OCI-LY1 (cell line): ENCODE measurements around the gene KRTAP10-10.
"Not testable (repeated sequence)": the region's sequence is repeated elsewhere in the genome, so short reads cannot be mapped to it uniquely, and the experiment has no call there.

ENCODE experiments used
- H2AFZ ChIP-seq: fragments of 200-600 bp; sonication (generic), shearing (Covaris generic); 2 replicates; pipeline ENCODE4 v1.6.0; 2014; ENCODE audit warnings: antibody characterized with exemption, mild to moderate bottlenecking, low read length
- H3F3A ChIP-seq: fragments of 200-600 bp; sonication (generic), shearing (Covaris generic); 2 replicates; pipeline ENCODE4 v1.6.0; 2014; ENCODE audit warnings: mild to moderate bottlenecking, antibody characterized with exemption, low read length, moderate library complexity; ENCODE audit not compliant: insufficient read depth
- H3K27ac ChIP-seq: fragments of 200-600 bp; sonication (generic); 2 replicates; pipeline ENCODE4 v1.5.1; 2014; ENCODE audit warnings: low read length, mixed run types, mild to moderate bottlenecking, low read depth; ENCODE audit not compliant: poor library complexity, severe bottlenecking
- H3K27me3 ChIP-seq: fragments of 200-600 bp; sonication (generic); 2 replicates; pipeline ENCODE4 v1.6.0; 2014; ENCODE audit warnings: antibody characterized with exemption, mild to moderate bottlenecking, low read length, moderate library complexity; ENCODE audit not compliant: insufficient read depth
- H3K36me3 ChIP-seq: fragments of 200-600 bp; sonication (generic); 2 replicates; pipeline ENCODE4 v1.6.1; 2014; ENCODE audit warnings: mild to moderate bottlenecking, antibody characterized with exemption, low read length, moderate library complexity, mixed read lengths; ENCODE audit not compliant: insufficient read depth
- H3K4me1 ChIP-seq: fragments of 200-600 bp; sonication (generic); 2 replicates; pipeline ENCODE4 v1.5.1; 2014; ENCODE audit warnings: mild to moderate bottlenecking, low read length, moderate library complexity; ENCODE audit not compliant: insufficient read depth, severe bottlenecking
- H3K4me2 ChIP-seq: fragments of 200-600 bp; sonication (generic), shearing (Covaris generic); 2 replicates; pipeline ENCODE4 v1.6.1; 2014; ENCODE audit warnings: low read length
- H3K4me3 ChIP-seq: fragments of 200-600 bp; sonication (generic); 2 replicates; pipeline ENCODE4 v1.5.1; 2014; ENCODE audit warnings: low read length, low read depth, mild to moderate bottlenecking, mixed read lengths; ENCODE audit not compliant: poor library complexity, severe bottlenecking
- H3K79me2 ChIP-seq: fragments of 200-600 bp; shearing (Covaris generic); 2 replicates; pipeline ENCODE4 v1.6.1; 2016; ENCODE audit warnings: mixed run types, low read length, mixed read lengths; ENCODE audit not compliant: insufficient read depth
- H3K9ac ChIP-seq: fragments of 200-600 bp; sonication (generic), shearing (Covaris generic); 2 replicates; pipeline ENCODE4 v1.6.1; 2014; ENCODE audit warnings: mild to moderate bottlenecking, low read length, mixed read lengths
- H3K9me2 ChIP-seq: fragments of 200-600 bp; sonication (generic), shearing (Covaris generic); 2 replicates; pipeline ENCODE4 v1.6.1; 2014; ENCODE audit warnings: low read depth, mild to moderate bottlenecking, low read length, mixed read lengths
- H3K9me3 ChIP-seq: fragments of 200-600 bp; shearing (Covaris generic); 2 replicates; pipeline ENCODE4 v1.6.1; 2014; ENCODE audit warnings: low read length, mixed read lengths
- H4K20me1 ChIP-seq: fragments of 200-600 bp; sonication (generic), shearing (Covaris generic); 2 replicates; pipeline ENCODE4 v1.6.0; 2016; ENCODE audit warnings: mild to moderate bottlenecking, low read length; ENCODE audit not compliant: insufficient read depth
- EZH2 ChIP-seq: fragments of 200-600 bp; sonication (generic), shearing (Covaris generic); IDR thresholded peaks from 2 replicates; pipeline ENCODE4 v1.8.0; 2017; ENCODE audit warnings: borderline replicate concordance, mixed run types, mild to moderate bottlenecking, antibody characterized with exemption, low read length, moderate library complexity, mixed read lengths
- TF ChIP-seq, protein P1 (sequence below): fragments of 200-600 bp; sonication (generic), shearing (Covaris generic); IDR thresholded peaks from 2 replicates; pipeline ENCODE4 v1.5.1; 2017; ENCODE audit warnings: mild to moderate bottlenecking, antibody characterized with exemption, low read length, moderate library complexity, mixed read lengths

Gene KRTAP10-10

DNA sequence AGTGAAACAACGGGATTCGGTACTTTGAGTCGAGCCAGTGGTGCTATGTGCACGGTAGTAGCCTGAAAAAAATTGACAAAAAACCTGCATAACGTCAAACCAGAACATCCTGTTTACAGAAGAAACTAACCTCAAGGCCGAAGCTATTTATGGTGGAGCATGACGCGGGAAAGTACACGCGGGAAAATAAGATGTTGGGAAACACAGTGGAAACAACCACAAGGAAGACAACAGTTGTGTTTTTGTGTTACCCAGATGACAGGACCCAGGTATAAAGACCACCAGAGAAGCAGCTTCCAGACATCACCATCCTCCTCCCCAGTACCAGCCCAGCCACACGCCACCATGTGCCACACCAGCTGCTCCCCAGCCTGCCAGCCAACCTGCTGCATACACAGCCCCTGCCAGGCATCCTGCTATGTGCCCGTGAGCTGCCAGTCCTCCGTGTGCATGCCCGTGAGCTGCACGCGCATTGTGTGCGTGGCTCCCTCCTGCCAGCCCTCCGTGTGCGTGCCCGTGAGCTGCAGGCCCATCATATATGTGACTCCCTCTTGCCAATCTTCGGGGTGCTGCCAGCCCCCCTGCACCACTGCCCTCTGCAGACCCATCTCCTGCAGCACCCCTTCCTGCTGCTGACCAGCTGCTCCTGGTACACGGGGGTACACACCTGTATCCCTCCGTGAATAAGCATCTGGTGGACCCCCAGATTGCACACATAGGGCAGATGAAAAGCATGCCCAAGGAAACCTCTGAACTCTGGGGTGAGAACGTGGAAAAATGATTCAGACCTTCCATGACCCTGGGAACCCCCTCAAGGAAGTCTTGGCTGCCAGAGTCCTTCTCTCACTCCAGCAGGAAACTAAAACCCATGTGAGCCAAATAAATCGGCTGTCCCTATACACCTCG lies 20.7 kb downstream of the KRTAP10-10 start, which contains the start of gene KRTAP12-3:
Gene KRTAP12-3 (plus strand): TSS at position 298 of the 906 bp plus-strand sequence. CDS start 48 bp downstream, at position 346.
- Histone ChIP-seq H4K20me1 (no peaks in the 10 kb centered on the region), H3K9me2 (no peaks in the 10 kb centered on the region), H3F3A (no peaks in the 10 kb centered on the region), H3K4me2 (no peak within 1 kb of the TSS), H3K27me3 (peaks cover 12% of the 10 kb centered on the region; the same call in 1 of the 2 replicates), H3K79me2 (no peaks in the 10 kb centered on the region), H3K36me3 (no peaks in the 10 kb centered on the region; the same call in 1 of the 2 replicates), H3K27ac (no peak within 1 kb of the TSS), H3K4me3 (no peak within 1 kb of the TSS), H3K4me1 (no peaks in the 10 kb centered on the region), H3K9me3 (0 out of 2 replicates have a peak, but pooled peaks cover 2% of the 10 kb centered on the region), H2AFZ (no peak within 1 kb of the TSS), H3K9ac (no peak within 1 kb of the TSS)
- TF ChIP-seq, protein P1, sequence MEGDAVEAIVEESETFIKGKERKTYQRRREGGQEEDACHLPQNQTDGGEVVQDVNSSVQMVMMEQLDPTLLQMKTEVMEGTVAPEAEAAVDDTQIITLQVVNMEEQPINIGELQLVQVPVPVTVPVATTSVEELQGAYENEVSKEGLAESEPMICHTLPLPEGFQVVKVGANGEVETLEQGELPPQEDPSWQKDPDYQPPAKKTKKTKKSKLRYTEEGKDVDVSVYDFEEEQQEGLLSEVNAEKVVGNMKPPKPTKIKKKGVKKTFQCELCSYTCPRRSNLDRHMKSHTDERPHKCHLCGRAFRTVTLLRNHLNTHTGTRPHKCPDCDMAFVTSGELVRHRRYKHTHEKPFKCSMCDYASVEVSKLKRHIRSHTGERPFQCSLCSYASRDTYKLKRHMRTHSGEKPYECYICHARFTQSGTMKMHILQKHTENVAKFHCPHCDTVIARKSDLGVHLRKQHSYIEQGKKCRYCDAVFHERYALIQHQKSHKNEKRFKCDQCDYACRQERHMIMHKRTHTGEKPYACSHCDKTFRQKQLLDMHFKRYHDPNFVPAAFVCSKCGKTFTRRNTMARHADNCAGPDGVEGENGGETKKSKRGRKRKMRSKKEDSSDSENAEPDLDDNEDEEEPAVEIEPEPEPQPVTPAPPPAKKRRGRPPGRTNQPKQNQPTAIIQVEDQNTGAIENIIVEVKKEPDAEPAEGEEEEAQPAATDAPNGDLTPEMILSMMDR, result no peak
- TF ChIP-seq EZH2, result no peak

DNA sequence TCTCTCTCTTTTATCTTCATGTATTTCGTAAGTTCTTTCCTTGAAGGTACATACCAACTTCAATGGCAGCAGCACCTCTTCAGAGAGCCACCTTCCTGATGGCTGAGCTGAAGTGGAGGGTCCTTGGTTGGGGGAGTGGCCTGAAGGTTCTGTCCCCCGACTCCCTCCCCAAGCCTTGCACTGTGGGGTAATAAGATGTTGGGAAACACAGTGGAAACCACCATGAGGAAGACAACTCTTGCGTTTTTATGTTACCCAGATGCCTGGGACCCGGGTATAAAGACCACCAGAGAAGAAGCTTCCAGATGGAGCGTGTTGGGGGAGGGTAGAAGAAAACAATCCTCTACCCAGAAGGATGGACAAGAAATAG lies 21.4 kb downstream of the KRTAP10-10 start:
- Histone ChIP-seq H3K4me2 (no peak overlapping the region), H3F3A (no peaks in the 10 kb centered on the region), H2AFZ (no peak overlapping the region), H3K27me3 (peaks cover 12% of the 10 kb centered on the region; the same call in 1 of the 2 replicates), H3K4me3 (no peak overlapping the region), H3K9me3 (0 out of 2 replicates have a peak, but pooled peaks cover 2% of the 10 kb centered on the region), H3K27ac (no peak overlapping the region), H3K36me3 (no peaks in the 10 kb centered on the region), H3K79me2 (no peaks in the 10 kb centered on the region), H4K20me1 (no peaks in the 10 kb centered on the region), H3K4me1 (no peaks in the 10 kb centered on the region), H3K9me2 (no peaks in the 10 kb centered on the region), H3K9ac (no peak overlapping the region)
- TF ChIP-seq, protein P1, result no peak
- no peak for TF ChIP-seq EZH2

DNA sequence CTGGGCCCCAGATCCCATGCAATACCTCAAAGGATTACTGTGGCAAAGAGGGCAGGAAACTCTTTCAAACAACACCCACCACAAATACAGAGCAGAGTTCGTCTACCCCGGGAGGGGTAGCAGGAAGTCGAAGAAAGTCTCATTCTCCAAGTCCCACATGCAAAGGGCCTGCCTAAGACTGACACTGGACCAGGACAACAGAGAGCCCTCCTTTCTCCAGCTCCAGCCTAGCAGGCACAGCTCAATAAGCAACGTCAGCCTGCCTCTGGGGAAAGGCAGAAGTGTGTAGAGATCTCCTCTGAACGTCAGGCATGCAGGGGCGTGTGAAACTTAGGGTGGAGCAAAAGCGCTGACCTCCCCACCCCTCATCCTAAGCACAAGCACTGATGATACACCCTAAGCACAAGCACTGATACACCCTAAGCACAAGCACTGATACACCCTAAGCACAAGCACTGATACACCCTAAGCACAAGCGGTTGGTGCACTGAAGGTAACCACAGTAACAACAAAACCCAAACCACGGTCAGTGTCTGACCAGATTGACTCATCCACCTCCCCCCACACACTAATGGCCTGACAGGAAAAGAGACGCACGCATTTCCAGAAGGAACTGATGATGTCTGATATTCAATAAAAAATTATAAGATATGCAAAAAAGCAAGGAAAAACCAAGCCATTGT lies 21.9 kb downstream of the KRTAP10-10 start:
- Histone ChIP-seq H3K4me3 (no peak overlapping the region), H3K9ac (no peak overlapping the region), H3K36me3 (no peaks in the 10 kb centered on the region), H3K27ac (no peak overlapping the region), H4K20me1 (no peaks in the 10 kb centered on the region), H3K9me2 (no peaks in the 10 kb centered on the region), H3K4me2 (no peak overlapping the region), H3F3A (no peaks in the 10 kb centered on the region), H3K79me2 (no peaks in the 10 kb centered on the region), H3K4me1 (no peaks in the 10 kb centered on the region), H3K27me3 (peaks cover 12% of the 10 kb centered on the region; the same call in 1 of the 2 replicates), H3K9me3 (0 out of 2 replicates have a peak, but pooled peaks cover 2% of the 10 kb centered on the region), H2AFZ (no peak overlapping the region)
- TF ChIP-seq EZH2, result no peak
- TF ChIP-seq, protein P1, result no peak

DNA sequence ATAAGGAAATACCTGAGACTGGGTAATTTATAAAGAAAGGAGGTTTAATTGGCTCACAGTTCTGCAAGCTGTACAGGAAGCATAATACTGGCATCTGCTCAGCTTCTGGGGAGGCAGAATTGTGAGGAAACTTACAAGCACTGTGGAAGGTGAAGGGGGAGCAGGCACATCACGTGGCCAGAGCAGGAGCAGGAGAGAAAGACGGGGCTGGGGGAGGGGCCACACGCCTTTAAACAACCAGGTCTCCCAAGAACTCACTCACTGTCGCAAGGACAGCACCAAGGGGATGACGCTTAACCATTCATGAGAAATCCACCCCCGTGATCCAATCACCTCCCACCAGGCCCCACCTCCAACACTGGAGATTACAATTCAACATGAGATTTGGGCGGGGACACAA lies 24.4 kb downstream of the KRTAP10-10 start:
- not testable (repeated sequence) for H3K9ac ChIP-seq, H2AFZ ChIP-seq

More for the DNA sequence above, 24.4 kb downstream of the KRTAP10-10 start:
- H3F3A ChIP-seq, H3K9me2 ChIP-seq, H3K4me2 ChIP-seq, H3K4me3 ChIP-seq, H3K9me3 ChIP-seq, H3K27ac ChIP-seq, H3K79me2 ChIP-seq, H4K20me1 ChIP-seq, H3K4me1 ChIP-seq, H3K36me3 ChIP-seq: not testable (repeated sequence)
- peaks cover 12% of the 10 kb centered on the region; the same call in 1 of the 2 replicates for H3K27me3 ChIP-seq
